PC-9 (cell line): ENCODE results near the gene CUEDC2. TPM values are rescaled to one million over a fixed set of nuclear protein-coding genes. Genes with fewer than 3 reads are reported as not detected.

Experiments
- Bru-seq: library from RNA; stranded (reverse); fragments of 400-500 nt; gene quantifications from one replicate; lab custom pipeline; 2021; lab: Mats Ljungman, UMichigan
- BruChase-seq, 2 experiments: library from RNA; stranded (reverse); fragments of 400-500 nt; gene quantifications; one replicate each; lab custom pipeline; 2021; lab: Mats Ljungman, UMichigan
- BruUV-seq: library from RNA; stranded (reverse); fragments of 400-500 nt; replicated peaks from 2 replicates; lab custom pipeline; 2021; lab: Mats Ljungman, UMichigan
- CTCF ChIA-PET: fragments of 300-600 bp; sonication (Branson Sonifier 250); formaldehyde crosslinking; loops from one replicate; lab custom pipeline; 2022; ENCODE audit warnings: antibody characterized with exemption; lab: Charles Lee
- POLR2A ChIA-PET: fragments of 300-600 bp; sonication (Branson Sonifier 250); formaldehyde crosslinking; loops from one replicate; lab custom pipeline; 2022; ENCODE audit warnings: antibody characterized with exemption; ENCODE audit not compliant: unreplicated experiment; lab: Charles Lee
- DNase-seq, 2 experiments: peaks; one replicate each; pipeline versions ENCODE4 v3.0.0 to v3.0.0-alpha.2; 2015 to 2022; ENCODE audit warnings: mixed read lengths in 1 of 2
- H2AFZ ChIP-seq: fragments of 200-600 bp; sonication (generic); 2 replicates; pipeline ENCODE4 v1.8.1; 2017; ENCODE audit warnings: antibody characterized with exemption
- H3F3A ChIP-seq: fragments of 200-600 bp; sonication (generic); 2 replicates; pipeline ENCODE4 v1.8.1; 2017; ENCODE audit warnings: antibody characterized with exemption, mild to moderate bottlenecking, low read depth; ENCODE audit not compliant: insufficient read depth
- H3K27ac ChIP-seq: fragments of 200-600 bp; sonication (generic); 2 replicates; pipeline ENCODE4 v1.6.1; 2016; ENCODE audit warnings: mixed run types
- H3K27me3 ChIP-seq: fragments of 200-600 bp; sonication (generic); 2 replicates; pipeline ENCODE4 v1.6.1; 2016; ENCODE audit warnings: low read depth, mixed run types; ENCODE audit not compliant: insufficient read depth
- H3K36me3 ChIP-seq: fragments of 200-600 bp; sonication (generic); 2 replicates; pipeline ENCODE4 v1.6.1; 2016; ENCODE audit warnings: low read depth, mixed run types
- H3K4me1 ChIP-seq: fragments of 200-600 bp; sonication (generic); replicated peaks from 2 replicates; pipeline ENCODE4 v1.6.1; 2016; ENCODE audit warnings: mixed run types; ENCODE audit not compliant: insufficient read depth
- H3K4me2 ChIP-seq: fragments of 200-600 bp; sonication (generic); 2 replicates; pipeline ENCODE4 v1.6.1; 2017; ENCODE audit warnings: mixed run types
- H3K4me3 ChIP-seq: fragments of 200-600 bp; sonication (generic); 2 replicates; pipeline ENCODE4 v1.6.1; 2016; ENCODE audit warnings: mixed run types
- H3K79me2 ChIP-seq: fragments of 200-600 bp; sonication (generic); 2 replicates; pipeline ENCODE4 v1.6.1; 2017; ENCODE audit warnings: low read depth, mixed run types
- H3K9me2 ChIP-seq: fragments of 200-600 bp; sonication (generic); 2 replicates; pipeline ENCODE4 v1.8.1; 2017; ENCODE audit warnings: mild to moderate bottlenecking; ENCODE audit not compliant: insufficient read depth
- H3K9me3 ChIP-seq: fragments of 200-600 bp; sonication (generic); 2 replicates; pipeline ENCODE4 v1.8.1; 2016; ENCODE audit warnings: low read depth; ENCODE audit not compliant: insufficient read depth
- H4K20me1 ChIP-seq: fragments of 200-600 bp; sonication (generic); 2 replicates; pipeline ENCODE4 v1.8.1; 2017; ENCODE audit not compliant: insufficient read depth
- CTCF ChIP-seq: fragments of 200-600 bp; sonication (generic); conservative IDR thresholded peaks from 2 replicates; pipeline ENCODE4 v1.6.1; 2017; ENCODE audit warnings: mixed run types, antibody characterized with exemption, mild to moderate bottlenecking, moderate library complexity
- EZH2 ChIP-seq: fragments of 200-600 bp; sonication (generic); IDR thresholded peaks from 2 replicates; pipeline ENCODE4 v1.8.0; 2017; ENCODE audit warnings: antibody characterized with exemption, low read depth
- intact Hi-C: fragments of 100-400 bp; cut with micrococcal nuclease; formaldehyde crosslinking; loops from one replicate; pipeline ENCODE4 v1.10.0; 2022; ENCODE audit not compliant: unreplicated experiment
- long read RNA-seq: library from polyadenylated mRNA; stranded (forward); transcript quantifications from one replicate; pipeline ENCODE4 v2.0.0, GENCODE V29; 2022
- total RNA-seq: library from RNA; stranded (reverse); gene quantifications from 2 replicates; pipeline ENCODE4 v1.2.3, GENCODE V29; 2021

Gene CUEDC2
- total RNA-seq (46.2 and 57.7 TPM in 2 replicates), Bru-seq, nascent RNA (percentile 52 among the genes with signal in this experiment), BruChase-seq, experiment 1, labeled RNA remaining after a 2-hour chase (percentile 60 among the genes with signal in this experiment), BruChase-seq, experiment 2, labeled RNA remaining after a 6-hour chase (percentile 66 among the genes with signal in this experiment)
- long read RNA-seq, transcript CUEDC2-201 (9 exons, 1,191 nt): major isoform, 92 of 115 reads
- long read RNA-seq, partial matches to known transcripts: 7 of 115 reads
- long read RNA-seq, other reads (novel, unspliced or antisense): 16 of 115 reads

GRCh38 chr10:102432162-102432950 lies at the start of gene CUEDC2:
Gene CUEDC2, minus strand, starts transcription at chr10:102432574. Its CDS starts 7,386 bp downstream, at chr10:102425188.
- POLR2A ChIA-PET: interaction anchor here (0.6 to 0.7 kb wide), 3 partner anchors 66 to 443 kb away, joined by 3 to 16 read pairs (median 6); no protein-coding TSS in a partner anchor
- H3K36me3 ChIP-seq: no peaks in the 10 kb centered on the region
- H3K27me3 ChIP-seq: no peaks in the 10 kb centered on the region
- TSS peak; percentile 65 for BruUV-seq
- H4K20me1 ChIP-seq: no peaks in the 10 kb centered on the region
- H3K4me1 ChIP-seq: no peaks in the 10 kb centered on the region
- peak within 1 kb of the TSS; percentile 86 for H3K4me3 ChIP-seq
- H3K79me2 ChIP-seq: peaks cover 6% of the 10 kb centered on the region; the same call in 1 of the 2 replicates
- CTCF ChIA-PET: interaction anchor here (0.6 to 1.2 kb wide), 3 partner anchors 8 to 55 kb away, joined by 3 to 5 read pairs (median 3); no protein-coding TSS in a partner anchor
- no peaks in the 10 kb centered on the region for H3K9me2 ChIP-seq
- intact Hi-C loops: no loop called here
- TF ChIP-seq CTCF: no peak
- TF ChIP-seq EZH2: no peak
- no peaks in the 10 kb centered on the region for H3K9me3 ChIP-seq
- peak within 1 kb of the TSS; percentile 86 for H2AFZ ChIP-seq
- no peaks in the 10 kb centered on the region for H3F3A ChIP-seq
- H3K4me2 ChIP-seq: peak within 1 kb of the TSS; percentile 94
- DNase-seq: peak; percentile 82 to 94
- no peak within 1 kb of the TSS for H3K27ac ChIP-seq

GRCh38 chr10:102480396-102480795 lies 48.0 kb upstream of the CUEDC2 start:
- intact Hi-C loops: no loop called here
- Histone ChIP-seq H3K79me2 (no peaks in the 10 kb centered on the region), H3K4me3 (no peak overlapping the region), H2AFZ (no peak overlapping the region), H3K27ac (no peak overlapping the region), H3K9me3 (no peaks in the 10 kb centered on the region), H3K4me2 (no peak overlapping the region), H3F3A (no peaks in the 10 kb centered on the region), H3K27me3 (no peaks in the 10 kb centered on the region), H3K36me3 (no peaks in the 10 kb centered on the region), H3K4me1 (no peaks in the 10 kb centered on the region), H4K20me1 (no peaks in the 10 kb centered on the region), H3K9me2 (no peaks in the 10 kb centered on the region)
- TF ChIP-seq CTCF (no peak), EZH2 (no peak)
- no peak for DNase-seq
- no TSS peak for BruUV-seq
- ChIA-PET POLR2A (no interaction called here), CTCF (no interaction called here)

- no peak overlapping the region for H3K4me3 ChIP-seq
- TF ChIP-seq EZH2: no peak
- no peak for TF ChIP-seq CTCF
- no peak overlapping the region for H3K27ac ChIP-seq
- BruUV-seq: no TSS peak
- H3K9me3 ChIP-seq: no peaks in the 10 kb centered on the region
- no peaks in the 10 kb centered on the region for H3K79me2 ChIP-seq
- no peak overlapping the region for H3K4me2 ChIP-seq
- H2AFZ ChIP-seq: no peak overlapping the region
- ChIA-PET POLR2A (no interaction called here), CTCF (no interaction called here)
- H3K9me2 ChIP-seq: no peaks in the 10 kb centered on the region
- H3K36me3 ChIP-seq: no peaks in the 10 kb centered on the region
- DNase-seq: no peak
- no peaks in the 10 kb centered on the region for H3K4me1 ChIP-seq
- H4K20me1 ChIP-seq: no peaks in the 10 kb centered on the region
- intact Hi-C loops: loop anchor here (5.0 kb wide), 2 partner anchors 87 to 247 kb away; no protein-coding TSS in a partner anchor
- H3K27me3 ChIP-seq: no peaks in the 10 kb centered on the region
- H3F3A ChIP-seq: no peaks in the 10 kb centered on the region
Observed at GRCh38 chr10:102479651-102480050, 47.3 kb upstream of the CUEDC2 start.
